ENCODE measurements around the gene LRRC27. TPM values are rescaled to one million over a fixed set of nuclear protein-coding genes. Genes with fewer than 3 reads are reported as not detected.

LRRC27 gene
- total RNA-seq, 6 experiments from 2014 or later = 2.2 to 5.4 (median 3.2) TPM

- H3K9me3 ChIP-seq = no peaks in the 10 kb centered on the region
- H3K36me3 ChIP-seq = no peaks in the 10 kb centered on the region
- WGBS (ENCODE audit: insufficient coverage, low coverage, low lambda C conversion rate, missing lambda C conversion rate) = 19% methylated on average over 21 of the region's 40 CpGs
- ATAC-seq = peak; percentile 58 to 69 (median 64)
- DNase-seq = peak; percentile 79 to 81 (median 81)
- H3K27me3 ChIP-seq = no peaks in the 10 kb centered on the region
- H3K4me1 ChIP-seq = peaks cover 0 to 10% (median 3%) of the 10 kb centered on the region in 4 donors
- intact Hi-C loops (cut with DNase I) = loop anchor here in 1 of 2 donors (10.0 kb wide), 1 partner anchor 63 kb away; the partner anchor contains the start of gene LRRC27
- TF ChIP-seq POLR2A (IDR thresholded peaks at IDR 0.05) (no peak), CTCF (IDR thresholded peaks at IDR 0.05) (no peak)
- peak overlapping the region; percentile 66 to 74 (median 67) for H3K4me3 ChIP-seq
- H3K27ac ChIP-seq = peak overlapping the region; percentile 75 to 87 (median 78)
These were observed 65.9 kb downstream of the LRRC27 start for GRCh38 chr10:132397671-132398565.

- ATAC-seq = no peak
- Histone ChIP-seq H3K9me3 (no peaks in the 10 kb centered on the region), H3K4me1 (peaks cover 0 to 10% (median 3%) of the 10 kb centered on the region in 4 donors), H3K4me3 (no peak overlapping the region), H3K27me3 (no peaks in the 10 kb centered on the region), H3K27ac (no peak overlapping the region), H3K36me3 (no peaks in the 10 kb centered on the region)
- no CpG with 5 or more reads among the region's 13 CpGs for WGBS (ENCODE audit: insufficient coverage, low coverage, low lambda C conversion rate, missing lambda C conversion rate)
- intact Hi-C loops (cut with DNase I) = loop anchor here in 1 of 2 donors (10.0 kb wide), 1 partner anchor 64 kb away; the partner anchor contains the start of gene LRRC27
- TF ChIP-seq CTCF (IDR thresholded peaks at IDR 0.05) (no peak), POLR2A (IDR thresholded peaks at IDR 0.05) (no peak)
- peak in 2 of 3 donors; percentile 25 to 57 for DNase-seq
These were observed 66.6 kb downstream of the LRRC27 start for GRCh38 chr10:132398566-132398991.

- TF ChIP-seq CTCF (IDR thresholded peaks at IDR 0.05) (no peak), POLR2A (IDR thresholded peaks at IDR 0.05) (no peak)
- no peaks in the 10 kb centered on the region for H3K27me3 ChIP-seq
- H3K9me3 ChIP-seq = no peaks in the 10 kb centered on the region
- H3K4me1 ChIP-seq = peaks cover 0 to 10% (median 3%) of the 10 kb centered on the region in 4 donors
- H3K27ac ChIP-seq = no peak overlapping the region
- ATAC-seq (no peak), DNase-seq (peak in 2 of 3 donors; percentile 28 to 43)
- no peaks in the 10 kb centered on the region for H3K36me3 ChIP-seq
- no peak overlapping the region for H3K4me3 ChIP-seq
- WGBS (ENCODE audit: insufficient coverage, low coverage, low lambda C conversion rate, missing lambda C conversion rate) = no CpG with 5 or more reads among the region's 27 CpGs
- intact Hi-C loops (cut with DNase I) = loop anchor here in 1 of 2 donors (10.0 kb wide), 1 partner anchor 65 kb away; the partner anchor contains the start of gene LRRC27
These were observed 67.4 kb downstream of the LRRC27 start for GRCh38 chr10:132399117-132400035.

GRCh38 chr10:132400041-132400546, 68.1 kb downstream of the LRRC27 start:
- H3K36me3 ChIP-seq = no peaks in the 10 kb centered on the region
- TF ChIP-seq CTCF (IDR thresholded peaks at IDR 0.05) (no peak), POLR2A (IDR thresholded peaks at IDR 0.05) (no peak)
- no peak for ATAC-seq
- no peaks in the 10 kb centered on the region for H3K9me3 ChIP-seq
- intact Hi-C loops (cut with DNase I) = no loop called here
- peak in 2 of 3 donors; percentile 14 to 43 for DNase-seq
- H3K4me1 ChIP-seq = peaks cover 0 to 10% (median 3%) of the 10 kb centered on the region in 4 donors
- no peak overlapping the region for H3K27ac ChIP-seq
- no peak overlapping the region for H3K4me3 ChIP-seq
- H3K27me3 ChIP-seq = no peaks in the 10 kb centered on the region
- WGBS (ENCODE audit: insufficient coverage, low coverage, low lambda C conversion rate, missing lambda C conversion rate) = 80% methylated on average over 1 of the region's 9 CpGs
